Stimulated activated CD4-positive, alpha-beta T cell treated with anti-CD3 and anti-CD28 coated beads, Interleukin-15, amount 100 ng/mL, for 48 hours (primary cell): Measurements from ENCODE around the gene CTH.
"Not testable (repeated sequence)": the region's sequence is repeated elsewhere in the genome, so short reads cannot be mapped to it uniquely, and the experiment has no call there.

Experiments used
- DNase-seq, 2 donors: peaks; one replicate each; pipeline ENCODE4 v3.0.0-alpha.2; 2020; ENCODE audit warnings: low read depth in 2 of 2

The CTH gene

GRCh38 chr1:70409136-70409535 is 1.9 kb upstream of the CTH start:
- no peak for DNase-seq

- DNase-seq, result no peak
Observed at GRCh38 chr1:70411360-70411844, 334 bp downstream of the CTH start.

- DNase-seq, result no peak
Observed at GRCh38 chr1:70415882-70416281, 4.8 kb downstream of the CTH start.

- not testable (repeated sequence) for DNase-seq
Observed at GRCh38 chr1:70418973-70419734, 8.1 kb downstream of the CTH start.

- DNase-seq, result no peak
Observed at GRCh38 chr1:70420320-70420719, 9.3 kb downstream of the CTH start.

GRCh38 chr1:70426154-70427131 is 15.4 kb downstream of the CTH start:
- no peak for DNase-seq

GRCh38 chr1:70427976-70428375 is 16.9 kb downstream of the CTH start:
- no peak for DNase-seq

GRCh38 chr1:70429219-70429618 is 18.2 kb downstream of the CTH start:
- DNase-seq, result no peak

GRCh38 chr1:70429757-70430156 is 18.7 kb downstream of the CTH start:
- no peak for DNase-seq

- DNase-seq, result no peak
Observed at GRCh38 chr1:70431317-70431716, 20.2 kb downstream of the CTH start.

- DNase-seq, result no peak
Observed at GRCh38 chr1:70431874-70432273, 20.8 kb downstream of the CTH start.

- DNase-seq, result no peak
Observed at GRCh38 chr1:70434253-70434859, 23.3 kb downstream of the CTH start.

- no peak for DNase-seq
Observed at GRCh38 chr1:70436622-70437251, 25.7 kb downstream of the CTH start.

GRCh38 chr1:70438529-70438928 is 27.5 kb downstream of the CTH start:
- DNase-seq, result no peak

- DNase-seq, result no peak
Observed at GRCh38 chr1:70440642-70441391, 29.7 kb downstream of the CTH start.

GRCh38 chr1:70441392-70442035 is 30.4 kb downstream of the CTH start:
- no peak for DNase-seq

GRCh38 chr1:70442490-70442889 is 31.4 kb downstream of the CTH start:
- DNase-seq, result no peak

GRCh38 chr1:70443739-70444138 is 32.7 kb downstream of the CTH start:
- no peak for DNase-seq

- no peak for DNase-seq
Observed at GRCh38 chr1:70449049-70449448, 38.0 kb downstream of the CTH start.

- peak; percentile 12 to 20 for DNase-seq
Observed at GRCh38 chr1:70452164-70452939, 41.3 kb downstream of the CTH start.
